WTC11 (cell line): ENCODE data around the gene NEK4. TPM values are rescaled to one million over a fixed set of nuclear protein-coding genes. Genes with fewer than 3 reads are reported as not detected.

Experiments used
- ATAC-seq: fragments of 200-7000 bp; cut with Tn5 transposase; 2 replicates; pipeline ENCODE4 v1.10.0; 2021; ENCODE audit warnings: mild to moderate bottlenecking, moderate library complexity
- CTCF ChIA-PET: fragments of 300-600 bp; sonication (Branson Sonifier 250); formaldehyde crosslinking; loops from one replicate; lab custom pipeline; 2021; ENCODE audit warnings: antibody characterized with exemption; lab: Charles Lee
- POLR2A ChIA-PET: fragments of 350-600 bp; sonication (Branson Sonifier 250); formaldehyde crosslinking; loops from one replicate; lab custom pipeline; 2021; ENCODE audit warnings: antibody characterized with exemption; lab: Charles Lee
- DNase-seq: peaks from one replicate; pipeline ENCODE4 v3.0.0; 2021; ENCODE audit warnings: low spot score
- H3K27ac Mint-ChIP-seq: 2 replicates; pipeline ENCODE4 v1.8.0; 2021; ENCODE audit warnings: mixed read lengths
- H3K27me3 Mint-ChIP-seq: 2 replicates; pipeline ENCODE4 v1.8.0; 2021; ENCODE audit warnings: low read depth, mild to moderate bottlenecking, moderate library complexity, mixed read lengths
- H3K36me3 Mint-ChIP-seq: 2 replicates; pipeline ENCODE4 v1.8.0; 2021; ENCODE audit warnings: mixed read lengths
- H3K4me1 Mint-ChIP-seq: 2 replicates; pipeline ENCODE4 v1.8.0; 2022; ENCODE audit warnings: mixed read lengths
- H3K4me3 Mint-ChIP-seq: 2 replicates; pipeline ENCODE4 v1.8.0; 2021; ENCODE audit warnings: mild to moderate bottlenecking, moderate library complexity, mixed read lengths
- H3K9me3 Mint-ChIP-seq: 2 replicates; pipeline ENCODE4 v1.8.0; 2021; ENCODE audit warnings: mixed read lengths
- EMX1 ChIP-seq: fragments of 250-450 bp; sonication (Bioruptor Pico); IDR thresholded peaks from 2 replicates; pipeline ENCODE4 v1.8.0; 2021; ENCODE audit warnings: mild to moderate bottlenecking
- ESRRA ChIP-seq: sonication (generic); formaldehyde crosslinking; IDR thresholded peaks from 2 replicates; pipeline ENCODE4 v1.8.1; 2022; ENCODE audit warnings: mild to moderate bottlenecking, missing genetic modification reagents, borderline replicate concordance
- ETV6 ChIP-seq: sonication (generic); formaldehyde crosslinking; IDR thresholded peaks from 2 replicates; pipeline ENCODE4 v1.8.1; 2022; ENCODE audit warnings: mild to moderate bottlenecking, missing genetic modification reagents
- MXD4 ChIP-seq: fragments of 250-450 bp; sonication (Bioruptor Pico); IDR thresholded peaks from 2 replicates; pipeline ENCODE4 v1.8.0; 2021; ENCODE audit warnings: mild to moderate bottlenecking, moderate library complexity, borderline replicate concordance
- NFATC4 ChIP-seq: fragments of 250-450 bp; sonication (Bioruptor Pico); IDR thresholded peaks from 2 replicates; pipeline ENCODE4 v1.9.0; 2021; ENCODE audit warnings: mild to moderate bottlenecking
- NFE2L1 ChIP-seq: sonication (generic); formaldehyde crosslinking; IDR thresholded peaks from 2 replicates; pipeline ENCODE4 v1.8.1; 2023; ENCODE audit warnings: missing genetic modification reagents
- OVOL2 ChIP-seq: fragments of 250-450 bp; sonication (Bioruptor Pico); IDR thresholded peaks from 2 replicates; pipeline ENCODE4 v1.9.0; 2021; ENCODE audit warnings: mild to moderate bottlenecking, borderline replicate concordance
- SMAD4 ChIP-seq: sonication (generic); formaldehyde crosslinking; IDR thresholded peaks from 2 replicates; pipeline ENCODE4 v1.8.0; 2022; ENCODE audit warnings: mild to moderate bottlenecking, missing genetic modification reagents
- TCF7 ChIP-seq: sonication (generic); formaldehyde crosslinking; IDR thresholded peaks from 2 replicates; pipeline ENCODE4 v1.8.0; 2022; ENCODE audit warnings: mild to moderate bottlenecking, low read depth, missing genetic modification reagents, moderate library complexity
- ZBTB21 ChIP-seq: sonication (generic); formaldehyde crosslinking; IDR thresholded peaks from 2 replicates; pipeline ENCODE4 v1.8.1; 2023; ENCODE audit warnings: mild to moderate bottlenecking, missing genetic modification reagents, borderline replicate concordance
- ZNF219 ChIP-seq: sonication (generic); formaldehyde crosslinking; IDR thresholded peaks from 2 replicates; pipeline ENCODE4 v1.8.0; 2023; ENCODE audit warnings: missing genetic modification reagents, mild to moderate bottlenecking, borderline replicate concordance
- ZNF232 ChIP-seq: sonication (generic); formaldehyde crosslinking; IDR thresholded peaks from 2 replicates; pipeline ENCODE4 v1.8.0; 2022; ENCODE audit warnings: mild to moderate bottlenecking, missing genetic modification reagents
- ZNF317 ChIP-seq: sonication (generic); formaldehyde crosslinking; IDR thresholded peaks from 2 replicates; pipeline ENCODE4 v1.8.1; 2023; ENCODE audit warnings: low read depth, mild to moderate bottlenecking, moderate library complexity, missing genetic modification reagents, borderline replicate concordance
- total RNA-seq: library from RNA; stranded (reverse); gene quantifications from 3 replicates; pipeline ENCODE4 v1.2.3, GENCODE V29; 2021
- TF ChIP-seq, protein P1 (sequence below): sonication (generic); formaldehyde crosslinking; IDR thresholded peaks from 2 replicates; pipeline ENCODE4 v1.8.0; 2022; ENCODE audit warnings: missing genetic modification reagents
- TF ChIP-seq, protein P2 (sequence below): sonication (generic); formaldehyde crosslinking; IDR thresholded peaks from 2 replicates; pipeline ENCODE4 v1.8.1; 2023; ENCODE audit warnings: mild to moderate bottlenecking, moderate library complexity, missing genetic modification reagents
- TF ChIP-seq, protein P3 (sequence below): sonication (generic); formaldehyde crosslinking; IDR thresholded peaks from 2 replicates; pipeline ENCODE4 v1.8.1; 2022; ENCODE audit warnings: mild to moderate bottlenecking, missing genetic modification reagents, moderate library complexity, borderline replicate concordance
- TF ChIP-seq, protein P4 (sequence below): sonication (generic); formaldehyde crosslinking; IDR thresholded peaks from 2 replicates; pipeline ENCODE4 v1.8.1; 2023; ENCODE audit warnings: mild to moderate bottlenecking, missing genetic modification reagents, moderate library complexity
- TF ChIP-seq, protein P5 (sequence below): sonication (generic); formaldehyde crosslinking; IDR thresholded peaks from 2 replicates; pipeline ENCODE4 v1.8.1; 2022; ENCODE audit warnings: low read depth, missing genetic modification reagents, borderline replicate concordance
- TF ChIP-seq, protein P6 (sequence below): sonication (generic); formaldehyde crosslinking; IDR thresholded peaks from 2 replicates; pipeline ENCODE4 v1.8.1; 2023; ENCODE audit warnings: mild to moderate bottlenecking, missing genetic modification reagents
- TF ChIP-seq, protein P7 (sequence below): fragments of 250-450 bp; sonication (Bioruptor Pico); IDR thresholded peaks from 2 replicates; pipeline ENCODE4 v1.9.0; 2021; ENCODE audit warnings: moderate library complexity, mild to moderate bottlenecking, inconsistent platforms, borderline replicate concordance
- TF ChIP-seq, protein P8 (sequence below): fragments of 250-450 bp; sonication (Bioruptor Pico); conservative IDR thresholded peaks from 2 replicates; pipeline ENCODE4 v1.9.0; 2021; ENCODE audit warnings: mild to moderate bottlenecking

NEK4 gene
- total RNA-seq, 1 experiment from 2014 or later: 31.4 TPM

DNA sequence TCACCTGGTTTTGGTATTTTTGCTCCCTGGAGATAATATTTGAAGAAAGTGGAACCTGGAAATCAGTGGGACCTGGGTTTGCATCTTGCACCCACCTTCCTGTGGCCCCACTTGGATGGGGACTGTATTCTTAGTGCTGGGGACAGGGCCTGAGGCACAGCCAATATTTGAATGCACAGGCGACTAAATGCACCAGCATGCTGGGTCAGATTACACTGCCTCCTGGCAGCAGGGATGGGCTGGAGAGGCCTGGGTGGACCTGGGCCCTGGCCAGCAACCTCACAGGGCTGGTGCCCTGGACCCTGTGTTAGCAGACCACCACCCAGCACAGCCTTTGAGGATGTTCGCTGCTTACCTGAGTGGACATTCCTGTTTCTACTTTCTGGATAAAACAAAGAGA, 49.2 kb upstream of the NEK4 start:
- H3K4me1 Mint-ChIP-seq: peaks cover 12% of the 10 kb centered on the region
- no peak for TF ChIP-seq OVOL2 (CRISPR knock-in tag)
- TF ChIP-seq, protein P1, sequence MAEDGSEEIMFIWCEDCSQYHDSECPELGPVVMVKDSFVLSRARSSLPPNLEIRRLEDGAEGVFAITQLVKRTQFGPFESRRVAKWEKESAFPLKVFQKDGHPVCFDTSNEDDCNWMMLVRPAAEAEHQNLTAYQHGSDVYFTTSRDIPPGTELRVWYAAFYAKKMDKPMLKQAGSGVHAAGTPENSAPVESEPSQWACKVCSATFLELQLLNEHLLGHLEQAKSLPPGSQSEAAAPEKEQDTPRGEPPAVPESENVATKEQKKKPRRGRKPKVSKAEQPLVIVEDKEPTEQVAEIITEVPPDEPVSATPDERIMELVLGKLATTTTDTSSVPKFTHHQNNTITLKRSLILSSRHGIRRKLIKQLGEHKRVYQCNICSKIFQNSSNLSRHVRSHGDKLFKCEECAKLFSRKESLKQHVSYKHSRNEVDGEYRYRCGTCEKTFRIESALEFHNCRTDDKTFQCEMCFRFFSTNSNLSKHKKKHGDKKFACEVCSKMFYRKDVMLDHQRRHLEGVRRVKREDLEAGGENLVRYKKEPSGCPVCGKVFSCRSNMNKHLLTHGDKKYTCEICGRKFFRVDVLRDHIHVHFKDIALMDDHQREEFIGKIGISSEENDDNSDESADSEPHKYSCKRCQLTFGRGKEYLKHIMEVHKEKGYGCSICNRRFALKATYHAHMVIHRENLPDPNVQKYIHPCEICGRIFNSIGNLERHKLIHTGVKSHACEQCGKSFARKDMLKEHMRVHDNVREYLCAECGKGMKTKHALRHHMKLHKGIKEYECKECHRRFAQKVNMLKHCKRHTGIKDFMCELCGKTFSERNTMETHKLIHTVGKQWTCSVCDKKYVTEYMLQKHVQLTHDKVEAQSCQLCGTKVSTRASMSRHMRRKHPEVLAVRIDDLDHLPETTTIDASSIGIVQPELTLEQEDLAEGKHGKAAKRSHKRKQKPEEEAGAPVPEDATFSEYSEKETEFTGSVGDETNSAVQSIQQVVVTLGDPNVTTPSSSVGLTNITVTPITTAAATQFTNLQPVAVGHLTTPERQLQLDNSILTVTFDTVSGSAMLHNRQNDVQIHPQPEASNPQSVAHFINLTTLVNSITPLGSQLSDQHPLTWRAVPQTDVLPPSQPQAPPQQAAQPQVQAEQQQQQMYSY (CRISPR knock-in tag): no peak
- TF ChIP-seq, protein P2, sequence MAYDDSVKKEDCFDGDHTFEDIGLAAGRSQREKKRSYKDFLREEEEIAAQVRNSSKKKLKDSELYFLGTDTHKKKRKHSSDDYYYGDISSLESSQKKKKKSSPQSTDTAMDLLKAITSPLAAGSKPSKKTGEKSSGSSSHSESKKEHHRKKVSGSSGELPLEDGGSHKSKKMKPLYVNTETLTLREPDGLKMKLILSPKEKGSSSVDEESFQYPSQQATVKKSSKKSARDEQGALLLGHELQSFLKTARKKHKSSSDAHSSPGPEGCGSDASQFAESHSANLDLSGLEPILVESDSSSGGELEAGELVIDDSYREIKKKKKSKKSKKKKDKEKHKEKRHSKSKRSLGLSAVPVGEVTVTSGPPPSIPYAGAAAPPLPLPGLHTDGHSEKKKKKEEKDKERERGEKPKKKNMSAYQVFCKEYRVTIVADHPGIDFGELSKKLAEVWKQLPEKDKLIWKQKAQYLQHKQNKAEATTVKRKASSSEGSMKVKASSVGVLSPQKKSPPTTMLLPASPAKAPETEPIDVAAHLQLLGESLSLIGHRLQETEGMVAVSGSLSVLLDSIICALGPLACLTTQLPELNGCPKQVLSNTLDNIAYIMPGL (CRISPR knock-in tag): no peak
- TF ChIP-seq, protein P3, sequence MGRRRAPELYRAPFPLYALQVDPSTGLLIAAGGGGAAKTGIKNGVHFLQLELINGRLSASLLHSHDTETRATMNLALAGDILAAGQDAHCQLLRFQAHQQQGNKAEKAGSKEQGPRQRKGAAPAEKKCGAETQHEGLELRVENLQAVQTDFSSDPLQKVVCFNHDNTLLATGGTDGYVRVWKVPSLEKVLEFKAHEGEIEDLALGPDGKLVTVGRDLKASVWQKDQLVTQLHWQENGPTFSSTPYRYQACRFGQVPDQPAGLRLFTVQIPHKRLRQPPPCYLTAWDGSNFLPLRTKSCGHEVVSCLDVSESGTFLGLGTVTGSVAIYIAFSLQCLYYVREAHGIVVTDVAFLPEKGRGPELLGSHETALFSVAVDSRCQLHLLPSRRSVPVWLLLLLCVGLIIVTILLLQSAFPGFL (CRISPR knock-in tag): no peak
- TF ChIP-seq ESRRA (CRISPR knock-in tag): no peak
- no peak for TF ChIP-seq ZNF317 (CRISPR knock-in tag)
- TF ChIP-seq ZBTB21 (CRISPR knock-in tag): no peak
- no peak for TF ChIP-seq ZNF219 (CRISPR knock-in tag)
- TF ChIP-seq TCF7: no peak
- TF ChIP-seq MXD4 (CRISPR knock-in tag): no peak
- TF ChIP-seq, all 79 proteins: peak for 0
- H3K36me3 Mint-ChIP-seq: no peaks in the 10 kb centered on the region
- no peaks in the 10 kb centered on the region for H3K27me3 Mint-ChIP-seq
- ATAC-seq (no peak), DNase-seq (no peak)
- no peak overlapping the region for H3K4me3 Mint-ChIP-seq
- H3K27ac Mint-ChIP-seq: no peak overlapping the region
- H3K9me3 Mint-ChIP-seq: no peaks in the 10 kb centered on the region
- CTCF ChIA-PET: interaction anchor here (0.7 to 6.4 kb wide), 21 partner anchors 10 to 250 kb away, joined by 3 to 96 read pairs (median 8); partner anchors contain the start of genes GLT8D1, ITIH3, NEK4 and SPCS1
- POLR2A ChIA-PET: no interaction called here

DNA sequence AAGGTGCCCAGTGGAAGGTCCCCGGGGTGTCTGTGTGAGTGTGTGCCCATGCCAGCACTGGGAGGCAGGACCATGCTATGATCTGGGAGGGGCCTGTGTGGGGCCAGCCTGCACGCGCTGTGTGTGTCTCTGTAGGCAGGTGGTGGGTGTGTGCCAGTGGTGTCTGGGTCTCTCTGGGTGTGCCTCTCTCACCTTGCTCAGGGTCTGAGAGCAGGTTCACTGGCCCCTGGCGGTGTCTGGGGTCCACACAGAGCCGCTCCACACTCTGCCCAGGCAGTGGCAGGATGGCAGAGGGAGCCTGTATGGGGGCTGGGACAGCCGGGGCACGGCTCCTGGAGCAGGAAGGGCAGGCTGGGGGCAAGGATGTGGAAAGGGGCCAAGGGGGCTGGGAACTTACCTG, 47.1 kb upstream of the NEK4 start:
- ATAC-seq (no peak), DNase-seq (no peak)
- H3K27ac Mint-ChIP-seq: no peak overlapping the region
- no peak overlapping the region for H3K4me3 Mint-ChIP-seq
- H3K9me3 Mint-ChIP-seq: no peaks in the 10 kb centered on the region
- H3K4me1 Mint-ChIP-seq: peaks cover 12% of the 10 kb centered on the region
- no peaks in the 10 kb centered on the region for H3K27me3 Mint-ChIP-seq
- ChIA-PET POLR2A (no interaction called here), CTCF (interaction anchor here (6.4 kb wide), 1 partner anchor 25 kb away, joined by 96 read pairs; the partner anchor contains the start of gene ITIH3)
- no peaks in the 10 kb centered on the region for H3K36me3 Mint-ChIP-seq
- TF ChIP-seq SMAD4 (CRISPR knock-in tag) (no peak), ZNF232 (CRISPR knock-in tag) (no peak), EMX1 (CRISPR knock-in tag) (no peak), NFE2L1 (CRISPR knock-in tag) (no peak), ETV6 (CRISPR knock-in tag) (no peak), NFATC4 (CRISPR knock-in tag) (no peak)
- TF ChIP-seq, protein P4, sequence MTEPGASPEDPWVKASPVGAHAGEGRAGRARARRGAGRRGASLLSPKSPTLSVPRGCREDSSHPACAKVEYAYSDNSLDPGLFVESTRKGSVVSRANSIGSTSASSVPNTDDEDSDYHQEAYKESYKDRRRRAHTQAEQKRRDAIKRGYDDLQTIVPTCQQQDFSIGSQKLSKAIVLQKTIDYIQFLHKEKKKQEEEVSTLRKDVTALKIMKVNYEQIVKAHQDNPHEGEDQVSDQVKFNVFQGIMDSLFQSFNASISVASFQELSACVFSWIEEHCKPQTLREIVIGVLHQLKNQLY: no peak
- TF ChIP-seq, protein P5, sequence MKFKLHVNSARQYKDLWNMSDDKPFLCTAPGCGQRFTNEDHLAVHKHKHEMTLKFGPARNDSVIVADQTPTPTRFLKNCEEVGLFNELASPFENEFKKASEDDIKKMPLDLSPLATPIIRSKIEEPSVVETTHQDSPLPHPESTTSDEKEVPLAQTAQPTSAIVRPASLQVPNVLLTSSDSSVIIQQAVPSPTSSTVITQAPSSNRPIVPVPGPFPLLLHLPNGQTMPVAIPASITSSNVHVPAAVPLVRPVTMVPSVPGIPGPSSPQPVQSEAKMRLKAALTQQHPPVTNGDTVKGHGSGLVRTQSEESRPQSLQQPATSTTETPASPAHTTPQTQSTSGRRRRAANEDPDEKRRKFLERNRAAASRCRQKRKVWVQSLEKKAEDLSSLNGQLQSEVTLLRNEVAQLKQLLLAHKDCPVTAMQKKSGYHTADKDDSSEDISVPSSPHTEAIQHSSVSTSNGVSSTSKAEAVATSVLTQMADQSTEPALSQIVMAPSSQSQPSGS: no peak
- TF ChIP-seq, protein P6, sequence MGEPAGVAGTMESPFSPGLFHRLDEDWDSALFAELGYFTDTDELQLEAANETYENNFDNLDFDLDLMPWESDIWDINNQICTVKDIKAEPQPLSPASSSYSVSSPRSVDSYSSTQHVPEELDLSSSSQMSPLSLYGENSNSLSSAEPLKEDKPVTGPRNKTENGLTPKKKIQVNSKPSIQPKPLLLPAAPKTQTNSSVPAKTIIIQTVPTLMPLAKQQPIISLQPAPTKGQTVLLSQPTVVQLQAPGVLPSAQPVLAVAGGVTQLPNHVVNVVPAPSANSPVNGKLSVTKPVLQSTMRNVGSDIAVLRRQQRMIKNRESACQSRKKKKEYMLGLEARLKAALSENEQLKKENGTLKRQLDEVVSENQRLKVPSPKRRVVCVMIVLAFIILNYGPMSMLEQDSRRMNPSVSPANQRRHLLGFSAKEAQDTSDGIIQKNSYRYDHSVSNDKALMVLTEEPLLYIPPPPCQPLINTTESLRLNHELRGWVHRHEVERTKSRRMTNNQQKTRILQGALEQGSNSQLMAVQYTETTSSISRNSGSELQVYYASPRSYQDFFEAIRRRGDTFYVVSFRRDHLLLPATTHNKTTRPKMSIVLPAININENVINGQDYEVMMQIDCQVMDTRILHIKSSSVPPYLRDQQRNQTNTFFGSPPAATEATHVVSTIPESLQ (CRISPR knock-in tag): no peak
- TF ChIP-seq, protein P7, sequence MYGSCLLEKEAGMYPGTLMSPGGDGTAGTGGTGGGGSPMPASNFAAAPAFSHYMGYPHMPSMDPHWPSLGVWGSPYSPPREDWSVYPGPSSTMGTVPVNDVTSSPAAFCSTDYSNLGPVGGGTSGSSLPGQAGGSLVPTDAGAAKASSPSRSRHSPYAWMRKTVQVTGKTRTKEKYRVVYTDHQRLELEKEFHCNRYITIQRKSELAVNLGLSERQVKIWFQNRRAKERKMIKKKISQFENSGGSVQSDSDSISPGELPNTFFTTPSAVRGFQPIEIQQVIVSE (CRISPR knock-in tag): no peak
- TF ChIP-seq, protein P8, sequence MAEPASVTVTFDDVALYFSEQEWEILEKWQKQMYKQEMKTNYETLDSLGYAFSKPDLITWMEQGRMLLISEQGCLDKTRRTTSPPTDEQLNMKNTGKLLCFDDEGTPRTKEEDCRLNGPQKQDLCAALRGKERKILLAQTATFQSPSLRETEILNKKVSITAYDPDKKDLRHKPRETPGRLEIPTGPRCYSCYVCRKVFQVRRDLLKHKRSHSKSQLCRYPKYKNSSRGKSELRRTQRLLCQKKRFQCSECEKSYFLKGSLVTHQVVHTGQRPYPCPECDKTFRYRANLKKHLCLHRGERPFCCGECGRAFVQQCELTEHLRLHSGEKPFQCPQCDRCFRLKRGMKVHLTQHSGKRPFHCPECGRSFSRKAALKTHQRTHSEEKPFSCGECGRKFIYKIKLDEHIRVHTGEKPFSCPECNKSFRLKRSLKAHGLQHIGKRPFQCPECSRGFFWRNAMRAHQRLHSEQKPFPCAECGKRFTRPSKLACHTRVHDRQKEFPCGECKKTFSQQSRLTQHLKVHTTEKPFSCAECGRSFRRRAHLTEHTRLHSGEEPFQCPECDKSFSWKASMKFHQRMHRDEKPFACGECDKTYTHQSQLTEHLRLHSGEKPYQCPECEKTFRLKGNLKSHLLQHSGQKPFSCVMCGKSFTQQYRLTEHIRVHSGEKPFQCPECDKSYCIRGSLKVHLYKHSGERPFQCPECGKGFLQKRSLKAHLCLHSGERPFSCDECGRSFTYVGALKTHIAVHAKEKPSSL (CRISPR knock-in tag): no peak
